Omental fat pad (tissue), 4 donors: ENCODE results near the gene ZNF586. TPM values are rescaled to one million over a fixed set of nuclear protein-coding genes. Genes with fewer than 3 reads are reported as not detected.
A peak's percentile ranks its signal among the peaks of the same experiment; 100 is the strongest.
"Not testable (repeated sequence)": the region's sequence is repeated elsewhere in the genome, so short reads cannot be mapped to it uniquely, and the experiment has no call there.

ENCODE experiments used
- ATAC-seq: fragments of 150-250 bp; one replicate; pipeline ENCODE4 v1.9.1; 2016; ENCODE audit warnings: mild to moderate bottlenecking, moderate library complexity; ENCODE audit not compliant: low FRiP score
- DNase-seq: peaks from one replicate; pipeline ENCODE4 v3.0.0-alpha.2; 2019; ENCODE audit warnings: low spot score
- total RNA-seq, 4 donors: library from RNA; depleted of rRNA; stranded (reverse); fragments of >200 nt; gene quantifications; one replicate each; pipeline ENCODE4 v1.1.0, GENCODE V29; 2016
- TF ChIP-seq, protein P1 (sequence below), 3 donors: fragments of 450-650 bp; IDR thresholded peaks; one replicate each; pipeline ENCODE4 v1.5.1; 2016 to 2017; ENCODE audit warnings: antibody characterized with exemption in 3 of 3, mild to moderate bottlenecking in 3 of 3, moderate library complexity in 2 of 3

Gene ZNF586
- total RNA-seq, 4 donors from 2014 or later = 14.3 to 21.1 (median 17.4) TPM

DNA sequence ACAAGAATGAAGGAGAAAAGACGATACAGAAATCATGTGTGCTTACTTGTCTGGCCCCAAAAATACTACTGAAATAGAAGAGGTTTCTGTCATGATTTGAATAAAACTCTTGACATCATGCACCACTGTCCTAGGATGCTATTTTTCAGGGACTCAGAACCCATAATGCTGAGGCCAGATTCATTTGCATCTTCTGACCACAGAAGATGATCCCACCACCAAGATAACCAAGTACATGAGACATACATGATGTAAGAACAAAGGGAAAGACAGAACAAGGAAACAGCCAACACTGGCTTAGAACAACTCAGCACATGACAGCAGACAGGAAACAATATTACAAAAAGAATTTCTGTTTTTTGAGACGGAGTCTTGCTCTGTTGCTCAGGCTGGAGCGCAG, 42.8 kb downstream of the ZNF586 start:
- TF ChIP-seq, protein P1, sequence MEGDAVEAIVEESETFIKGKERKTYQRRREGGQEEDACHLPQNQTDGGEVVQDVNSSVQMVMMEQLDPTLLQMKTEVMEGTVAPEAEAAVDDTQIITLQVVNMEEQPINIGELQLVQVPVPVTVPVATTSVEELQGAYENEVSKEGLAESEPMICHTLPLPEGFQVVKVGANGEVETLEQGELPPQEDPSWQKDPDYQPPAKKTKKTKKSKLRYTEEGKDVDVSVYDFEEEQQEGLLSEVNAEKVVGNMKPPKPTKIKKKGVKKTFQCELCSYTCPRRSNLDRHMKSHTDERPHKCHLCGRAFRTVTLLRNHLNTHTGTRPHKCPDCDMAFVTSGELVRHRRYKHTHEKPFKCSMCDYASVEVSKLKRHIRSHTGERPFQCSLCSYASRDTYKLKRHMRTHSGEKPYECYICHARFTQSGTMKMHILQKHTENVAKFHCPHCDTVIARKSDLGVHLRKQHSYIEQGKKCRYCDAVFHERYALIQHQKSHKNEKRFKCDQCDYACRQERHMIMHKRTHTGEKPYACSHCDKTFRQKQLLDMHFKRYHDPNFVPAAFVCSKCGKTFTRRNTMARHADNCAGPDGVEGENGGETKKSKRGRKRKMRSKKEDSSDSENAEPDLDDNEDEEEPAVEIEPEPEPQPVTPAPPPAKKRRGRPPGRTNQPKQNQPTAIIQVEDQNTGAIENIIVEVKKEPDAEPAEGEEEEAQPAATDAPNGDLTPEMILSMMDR (IDR thresholded peaks at IDR 0.05) = no peak
- DNase-seq (no peak), ATAC-seq (no peak)

- not testable (repeated sequence) for DNase-seq, ATAC-seq
Observed at GRCh38 chr19:57812975-57813820, 43.7 kb downstream of the ZNF586 start.

DNA sequence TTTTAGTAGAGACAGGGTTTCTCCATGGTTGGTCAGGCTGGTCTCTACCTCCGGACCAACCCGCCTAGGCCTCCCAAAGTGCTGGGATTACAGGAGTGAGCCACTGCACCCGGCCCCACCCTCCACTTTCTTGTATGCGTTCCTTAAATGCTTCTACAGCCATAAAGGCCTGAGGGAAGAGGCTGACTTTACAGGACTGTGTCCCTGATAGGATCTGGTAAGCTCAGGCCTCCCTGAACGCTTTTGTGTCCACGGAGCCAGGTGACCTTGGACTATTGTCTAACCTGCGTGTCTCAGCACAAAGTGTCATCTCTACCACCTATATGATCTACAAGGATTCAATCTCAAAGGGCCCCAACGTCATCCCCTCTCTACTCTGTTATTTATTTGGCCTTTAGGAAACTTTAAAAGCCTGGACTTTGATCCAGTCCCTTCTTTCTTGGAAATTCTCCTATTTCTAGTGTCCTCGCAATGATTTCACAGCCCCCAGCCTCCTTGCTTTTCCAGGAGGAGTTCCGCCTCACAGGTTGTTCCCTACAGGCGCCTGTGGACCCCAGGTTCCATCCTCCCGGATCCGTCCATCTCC, 44.5 kb downstream of the ZNF586 start:
- no peak for DNase-seq
- ATAC-seq = no peak
- TF ChIP-seq, protein P1 (IDR thresholded peaks at IDR 0.05) = no peak

GRCh38 chr19:57814505-57815246, 45.2 kb downstream of the ZNF586 start, which contains the start of gene ZNF552:
TSS of gene ZNF552 (minus strand) at chr19:57814913. CDS start at chr19:57814743, 170 bp downstream.
- ATAC-seq = peak; percentile 94
- TF ChIP-seq, protein P1 (IDR thresholded peaks at IDR 0.05) = no peak
- peak; percentile 62 for DNase-seq

GRCh38 chr19:57815247-57816075, 46.0 kb downstream of the ZNF586 start:
- DNase-seq (no peak), ATAC-seq (no peak)
- TF ChIP-seq, protein P1 (IDR thresholded peaks at IDR 0.05) = no peak

DNA sequence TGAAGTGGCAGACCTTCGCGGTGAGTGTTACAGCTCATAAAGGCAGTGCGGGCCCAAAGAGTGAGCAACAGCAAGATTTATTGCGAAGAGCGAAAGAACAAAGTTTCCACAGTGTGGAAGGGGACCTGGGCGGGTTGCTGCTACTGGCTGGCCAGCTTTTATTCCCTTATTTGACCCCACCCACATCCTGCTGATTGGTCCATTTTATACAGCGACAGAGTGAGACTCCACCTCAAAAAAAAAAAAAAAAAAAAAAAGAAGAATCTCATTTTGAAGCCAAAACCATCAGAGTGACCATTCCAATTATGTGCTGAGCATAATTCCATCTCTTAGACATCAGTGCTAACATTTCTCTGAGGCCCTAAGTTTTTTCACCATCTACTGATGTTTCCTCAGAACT, 47.2 kb downstream of the ZNF586 start:
- DNase-seq (no peak), ATAC-seq (no peak)
- TF ChIP-seq, protein P1 (IDR thresholded peaks at IDR 0.05) = no peak
